KMS-11 (cell line): ENCODE data around the gene TWNK.

Experiments used
- H2AFZ ChIP-seq: fragments of 200-600 bp; sonication (generic); 2 replicates; pipeline ENCODE4 v1.6.1; 2016; ENCODE audit warnings: antibody characterized with exemption, mixed run types, low read depth
- H3K27ac ChIP-seq: fragments of 200-600 bp; sonication (generic); 2 replicates; pipeline ENCODE4 v1.6.1; 2016; ENCODE audit warnings: mild to moderate bottlenecking, mixed run types
- H3K27me3 ChIP-seq: fragments of 200-600 bp; sonication (generic); 2 replicates; pipeline ENCODE4 v1.6.1; 2017; ENCODE audit warnings: mild to moderate bottlenecking, low read depth, mixed run types, moderate library complexity; ENCODE audit not compliant: insufficient read depth
- H3K36me3 ChIP-seq: fragments of 200-600 bp; sonication (generic); 2 replicates; pipeline ENCODE4 v1.6.1; 2017; ENCODE audit warnings: mild to moderate bottlenecking, mixed run types; ENCODE audit not compliant: insufficient read depth
- H3K4me1 ChIP-seq: fragments of 200-600 bp; sonication (generic); 2 replicates; pipeline ENCODE4 v1.6.1; 2016; ENCODE audit warnings: mild to moderate bottlenecking, low read depth, mixed run types; ENCODE audit not compliant: poor library complexity, severe bottlenecking
- H3K4me2 ChIP-seq: fragments of 200-600 bp; sonication (generic); 2 replicates; pipeline ENCODE4 v1.7.0; 2016; ENCODE audit warnings: mild to moderate bottlenecking, mixed run types
- H3K4me3 ChIP-seq: fragments of 200-600 bp; sonication (generic); IDR thresholded peaks from 2 replicates; pipeline ENCODE4 v1.6.1; 2017; ENCODE audit warnings: low read depth, low read length, mixed read lengths; ENCODE audit not compliant: insufficient read depth
- H3K79me2 ChIP-seq: fragments of 200-600 bp; sonication (generic); 2 replicates; pipeline ENCODE4 v1.6.1; 2016; ENCODE audit warnings: low read depth, mixed run types; ENCODE audit not compliant: insufficient read depth
- H3K9ac ChIP-seq: fragments of 200-600 bp; sonication (generic); 2 replicates; pipeline ENCODE4 v1.6.1; 2016; ENCODE audit warnings: mild to moderate bottlenecking, mixed run types
- H4K20me1 ChIP-seq: fragments of 200-600 bp; sonication (generic); 2 replicates; pipeline ENCODE4 v1.6.1; 2016; ENCODE audit warnings: mild to moderate bottlenecking, mixed run types; ENCODE audit not compliant: insufficient read depth
- TF ChIP-seq, protein P1 (sequence below): fragments of 200-600 bp; sonication (generic); conservative IDR thresholded peaks from 2 replicates; pipeline ENCODE4 v1.6.1; 2017; ENCODE audit warnings: low read depth, mild to moderate bottlenecking, antibody characterized with exemption, low read length, moderate library complexity, mixed read lengths

The TWNK gene

DNA sequence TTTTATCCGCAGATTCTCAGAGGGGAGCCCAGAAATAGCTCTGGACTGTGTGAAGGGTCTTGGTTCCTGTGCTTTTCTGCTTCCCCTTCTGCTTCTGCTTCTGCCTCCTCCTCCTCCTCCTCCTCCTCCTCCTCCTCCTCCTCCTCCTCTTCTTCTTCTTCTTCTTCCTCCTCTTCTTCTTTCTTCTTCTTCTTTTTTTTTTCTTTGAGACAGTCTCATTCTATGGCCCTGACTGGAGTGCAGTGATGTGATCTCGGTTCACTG is 32.0 kb downstream of the TWNK start:
- H2AFZ ChIP-seq = no peak overlapping the region
- no peak overlapping the region for H3K4me2 ChIP-seq
- no peak overlapping the region for H3K4me3 ChIP-seq
- no peaks in the 10 kb centered on the region for H4K20me1 ChIP-seq
- peaks cover 11% of the 10 kb centered on the region; the same call in 1 of the 2 replicates for H3K27me3 ChIP-seq
- H3K4me1 ChIP-seq = peaks cover 4% of the 10 kb centered on the region
- H3K79me2 ChIP-seq = no peaks in the 10 kb centered on the region
- H3K9ac ChIP-seq = no peak overlapping the region
- H3K27ac ChIP-seq = no peak overlapping the region
- no peaks in the 10 kb centered on the region for H3K36me3 ChIP-seq
- TF ChIP-seq, protein P1, sequence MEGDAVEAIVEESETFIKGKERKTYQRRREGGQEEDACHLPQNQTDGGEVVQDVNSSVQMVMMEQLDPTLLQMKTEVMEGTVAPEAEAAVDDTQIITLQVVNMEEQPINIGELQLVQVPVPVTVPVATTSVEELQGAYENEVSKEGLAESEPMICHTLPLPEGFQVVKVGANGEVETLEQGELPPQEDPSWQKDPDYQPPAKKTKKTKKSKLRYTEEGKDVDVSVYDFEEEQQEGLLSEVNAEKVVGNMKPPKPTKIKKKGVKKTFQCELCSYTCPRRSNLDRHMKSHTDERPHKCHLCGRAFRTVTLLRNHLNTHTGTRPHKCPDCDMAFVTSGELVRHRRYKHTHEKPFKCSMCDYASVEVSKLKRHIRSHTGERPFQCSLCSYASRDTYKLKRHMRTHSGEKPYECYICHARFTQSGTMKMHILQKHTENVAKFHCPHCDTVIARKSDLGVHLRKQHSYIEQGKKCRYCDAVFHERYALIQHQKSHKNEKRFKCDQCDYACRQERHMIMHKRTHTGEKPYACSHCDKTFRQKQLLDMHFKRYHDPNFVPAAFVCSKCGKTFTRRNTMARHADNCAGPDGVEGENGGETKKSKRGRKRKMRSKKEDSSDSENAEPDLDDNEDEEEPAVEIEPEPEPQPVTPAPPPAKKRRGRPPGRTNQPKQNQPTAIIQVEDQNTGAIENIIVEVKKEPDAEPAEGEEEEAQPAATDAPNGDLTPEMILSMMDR = no peak

- Histone ChIP-seq H3K27ac (no peak overlapping the region), H3K4me3 (no peak overlapping the region), H3K4me1 (no peaks in the 10 kb centered on the region), H3K79me2 (no peaks in the 10 kb centered on the region), H3K9ac (no peak overlapping the region), H2AFZ (no peak overlapping the region), H3K4me2 (no peak overlapping the region), H3K36me3 (no peaks in the 10 kb centered on the region), H4K20me1 (no peaks in the 10 kb centered on the region), H3K27me3 (peaks cover 11% of the 10 kb centered on the region; the same call in 1 of the 2 replicates)
- TF ChIP-seq, protein P1 = no peak
Observed at GRCh38 chr10:101020427-101021075, 33.2 kb downstream of the TWNK start.

- H3K36me3 ChIP-seq = no peaks in the 10 kb centered on the region
- H2AFZ ChIP-seq = no peak overlapping the region
- H3K27ac ChIP-seq = no peak overlapping the region
- H3K27me3 ChIP-seq = peaks cover 11% of the 10 kb centered on the region; the same call in 1 of the 2 replicates
- H3K4me1 ChIP-seq = no peaks in the 10 kb centered on the region
- TF ChIP-seq, protein P1 = no peak
- no peaks in the 10 kb centered on the region for H4K20me1 ChIP-seq
- H3K9ac ChIP-seq = no peak overlapping the region
- H3K79me2 ChIP-seq = no peaks in the 10 kb centered on the region
- no peak overlapping the region for H3K4me3 ChIP-seq
- no peak overlapping the region for H3K4me2 ChIP-seq
Observed at GRCh38 chr10:101021239-101021638, 33.9 kb downstream of the TWNK start.

DNA sequence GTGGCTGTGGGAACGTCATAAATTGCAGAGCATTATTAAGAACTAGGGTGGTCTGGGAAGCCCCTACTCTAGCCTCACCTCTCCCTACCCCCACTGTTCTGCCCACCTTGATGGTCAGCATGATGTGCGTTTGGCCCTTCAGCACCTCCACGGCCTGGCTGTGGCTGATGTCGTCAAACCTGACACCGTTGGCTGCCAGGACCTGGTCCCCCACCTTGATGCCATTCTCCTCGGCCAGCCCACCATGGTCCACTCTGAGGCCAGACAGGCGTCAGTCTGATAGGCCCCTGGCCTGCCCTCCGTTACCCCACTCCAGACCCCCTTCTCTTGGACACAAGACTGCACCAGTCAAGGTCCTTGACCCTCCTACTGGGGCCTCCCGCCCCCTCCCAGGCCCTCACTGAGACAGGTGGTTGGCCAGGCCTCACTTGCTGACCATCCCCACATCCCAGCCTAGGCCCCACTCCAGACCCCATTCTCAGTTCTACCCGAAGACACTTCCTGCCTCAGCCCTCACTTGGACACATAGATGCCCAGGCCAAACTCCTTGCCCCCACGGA is 34.4 kb downstream of the TWNK start:
- TF ChIP-seq, protein P1 = no peak
- Histone ChIP-seq H2AFZ (no peak overlapping the region), H3K4me3 (no peak overlapping the region), H3K79me2 (no peaks in the 10 kb centered on the region), H3K36me3 (no peaks in the 10 kb centered on the region), H4K20me1 (no peaks in the 10 kb centered on the region), H3K4me2 (no peak overlapping the region), H3K4me1 (no peaks in the 10 kb centered on the region), H3K27ac (no peak overlapping the region), H3K27me3 (peaks cover 11% of the 10 kb centered on the region; the same call in 1 of the 2 replicates), H3K9ac (no peak overlapping the region)
